KMS-11 (cell line): ENCODE measurements around the gene BDH1.
"Not testable (repeated sequence)": the region's sequence is repeated elsewhere in the genome, so short reads cannot be mapped to it uniquely, and the experiment has no call there.

Source experiments
- H2AFZ ChIP-seq: fragments of 200-600 bp; sonication (generic); 2 replicates; pipeline ENCODE4 v1.6.1; 2016; ENCODE audit warnings: antibody characterized with exemption, mixed run types, low read depth
- H3K27ac ChIP-seq: fragments of 200-600 bp; sonication (generic); 2 replicates; pipeline ENCODE4 v1.6.1; 2016; ENCODE audit warnings: mild to moderate bottlenecking, mixed run types
- H3K27me3 ChIP-seq: fragments of 200-600 bp; sonication (generic); 2 replicates; pipeline ENCODE4 v1.6.1; 2017; ENCODE audit warnings: mild to moderate bottlenecking, low read depth, mixed run types, moderate library complexity; ENCODE audit not compliant: insufficient read depth
- H3K36me3 ChIP-seq: fragments of 200-600 bp; sonication (generic); 2 replicates; pipeline ENCODE4 v1.6.1; 2017; ENCODE audit warnings: mild to moderate bottlenecking, mixed run types; ENCODE audit not compliant: insufficient read depth
- H3K4me1 ChIP-seq: fragments of 200-600 bp; sonication (generic); 2 replicates; pipeline ENCODE4 v1.6.1; 2016; ENCODE audit warnings: mild to moderate bottlenecking, low read depth, mixed run types; ENCODE audit not compliant: poor library complexity, severe bottlenecking
- H3K4me2 ChIP-seq: fragments of 200-600 bp; sonication (generic); 2 replicates; pipeline ENCODE4 v1.7.0; 2016; ENCODE audit warnings: mild to moderate bottlenecking, mixed run types
- H3K4me3 ChIP-seq: fragments of 200-600 bp; sonication (generic); IDR thresholded peaks from 2 replicates; pipeline ENCODE4 v1.6.1; 2017; ENCODE audit warnings: low read depth, low read length, mixed read lengths; ENCODE audit not compliant: insufficient read depth
- H3K79me2 ChIP-seq: fragments of 200-600 bp; sonication (generic); 2 replicates; pipeline ENCODE4 v1.6.1; 2016; ENCODE audit warnings: low read depth, mixed run types; ENCODE audit not compliant: insufficient read depth
- H3K9ac ChIP-seq: fragments of 200-600 bp; sonication (generic); 2 replicates; pipeline ENCODE4 v1.6.1; 2016; ENCODE audit warnings: mild to moderate bottlenecking, mixed run types
- H4K20me1 ChIP-seq: fragments of 200-600 bp; sonication (generic); 2 replicates; pipeline ENCODE4 v1.6.1; 2016; ENCODE audit warnings: mild to moderate bottlenecking, mixed run types; ENCODE audit not compliant: insufficient read depth
- TF ChIP-seq, protein P1 (sequence below): fragments of 200-600 bp; sonication (generic); conservative IDR thresholded peaks from 2 replicates; pipeline ENCODE4 v1.6.1; 2017; ENCODE audit warnings: low read depth, mild to moderate bottlenecking, antibody characterized with exemption, low read length, moderate library complexity, mixed read lengths

Gene BDH1

DNA sequence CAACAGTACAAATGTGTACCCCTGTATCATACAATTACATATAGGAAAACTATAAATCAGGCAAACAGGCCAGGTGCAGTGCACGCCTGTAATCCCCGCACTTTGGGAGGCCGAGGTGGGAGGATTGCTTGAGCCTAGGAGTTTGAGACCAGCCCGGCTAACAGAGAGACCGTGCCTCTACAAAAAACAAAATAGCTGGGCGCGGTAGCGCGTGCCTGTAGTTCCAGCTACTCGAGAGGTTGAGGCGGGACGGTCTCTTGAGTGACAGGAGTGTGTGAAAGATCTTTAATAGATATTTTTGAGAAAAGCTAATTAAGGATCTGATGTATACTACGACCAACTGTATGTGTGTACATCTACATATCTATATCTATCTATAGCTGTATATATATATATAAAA is 33.8 kb upstream of the BDH1 start:
- Histone ChIP-seq H2AFZ (no peak overlapping the region), H3K27me3 (no peaks in the 10 kb centered on the region)
- TF ChIP-seq, protein P1, sequence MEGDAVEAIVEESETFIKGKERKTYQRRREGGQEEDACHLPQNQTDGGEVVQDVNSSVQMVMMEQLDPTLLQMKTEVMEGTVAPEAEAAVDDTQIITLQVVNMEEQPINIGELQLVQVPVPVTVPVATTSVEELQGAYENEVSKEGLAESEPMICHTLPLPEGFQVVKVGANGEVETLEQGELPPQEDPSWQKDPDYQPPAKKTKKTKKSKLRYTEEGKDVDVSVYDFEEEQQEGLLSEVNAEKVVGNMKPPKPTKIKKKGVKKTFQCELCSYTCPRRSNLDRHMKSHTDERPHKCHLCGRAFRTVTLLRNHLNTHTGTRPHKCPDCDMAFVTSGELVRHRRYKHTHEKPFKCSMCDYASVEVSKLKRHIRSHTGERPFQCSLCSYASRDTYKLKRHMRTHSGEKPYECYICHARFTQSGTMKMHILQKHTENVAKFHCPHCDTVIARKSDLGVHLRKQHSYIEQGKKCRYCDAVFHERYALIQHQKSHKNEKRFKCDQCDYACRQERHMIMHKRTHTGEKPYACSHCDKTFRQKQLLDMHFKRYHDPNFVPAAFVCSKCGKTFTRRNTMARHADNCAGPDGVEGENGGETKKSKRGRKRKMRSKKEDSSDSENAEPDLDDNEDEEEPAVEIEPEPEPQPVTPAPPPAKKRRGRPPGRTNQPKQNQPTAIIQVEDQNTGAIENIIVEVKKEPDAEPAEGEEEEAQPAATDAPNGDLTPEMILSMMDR: no peak

DNA sequence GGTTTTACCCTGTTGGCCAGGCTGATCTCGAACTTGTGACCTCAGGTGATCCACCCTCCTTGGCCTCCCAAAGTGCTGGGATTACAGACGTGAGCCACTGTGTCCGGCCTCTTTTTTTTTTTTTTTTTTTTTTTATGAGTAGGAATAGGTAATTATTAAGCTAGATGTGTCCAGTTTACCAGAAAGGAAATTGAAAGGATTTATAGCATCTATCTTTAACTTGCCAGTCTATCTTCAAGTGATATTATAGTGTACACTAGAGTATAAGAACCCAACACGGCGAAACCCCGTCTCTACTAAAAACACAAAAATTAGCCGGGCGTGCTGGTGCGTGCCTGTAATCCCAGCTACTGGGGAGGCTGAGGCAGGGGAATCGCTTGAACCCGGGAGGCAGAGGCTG is 31.0 kb upstream of the BDH1 start:
- not testable (repeated sequence) for H3K4me3 ChIP-seq, H3K9ac ChIP-seq, H2AFZ ChIP-seq, H3K27me3 ChIP-seq, H3K4me1 ChIP-seq, H3K27ac ChIP-seq, H3K36me3 ChIP-seq, H3K4me2 ChIP-seq, H3K79me2 ChIP-seq, H4K20me1 ChIP-seq

More for the DNA sequence above, 33.8 kb upstream of the BDH1 start:
- Histone ChIP-seq H3K4me1 (no peaks in the 10 kb centered on the region), H3K4me3 (no peak overlapping the region), H3K4me2 (no peak overlapping the region), H3K27ac (no peak overlapping the region), H4K20me1 (no peaks in the 10 kb centered on the region), H3K79me2 (no peaks in the 10 kb centered on the region), H3K36me3 (no peaks in the 10 kb centered on the region), H3K9ac (no peak overlapping the region)

DNA sequence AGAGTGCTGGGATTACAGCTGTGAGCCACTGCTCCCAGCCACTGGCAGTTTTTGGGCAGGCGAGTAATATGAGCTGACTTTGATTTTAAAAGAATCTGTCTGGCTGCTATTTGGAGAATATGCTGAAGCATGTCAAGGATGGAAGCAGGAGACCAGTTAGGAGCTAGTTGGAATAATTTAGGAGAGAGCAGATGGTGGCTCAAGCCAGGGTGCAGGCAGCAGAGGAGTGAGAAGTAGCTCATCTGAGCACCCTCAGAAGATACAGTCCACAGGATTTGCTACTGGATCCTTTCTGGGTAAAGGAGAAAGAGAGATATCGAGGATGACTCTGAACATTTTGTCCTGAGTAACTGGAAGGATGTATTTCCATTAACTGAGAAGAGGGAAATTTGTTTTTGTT is 30.4 kb upstream of the BDH1 start:
- no peak overlapping the region for H3K4me3 ChIP-seq
- H4K20me1 ChIP-seq: no peaks in the 10 kb centered on the region
- no peaks in the 10 kb centered on the region for H3K36me3 ChIP-seq
- no peak overlapping the region for H2AFZ ChIP-seq
- H3K9ac ChIP-seq: no peak overlapping the region
- no peak overlapping the region for H3K27ac ChIP-seq
- TF ChIP-seq, protein P1: no peak
- no peaks in the 10 kb centered on the region for H3K79me2 ChIP-seq
- H3K27me3 ChIP-seq: no peaks in the 10 kb centered on the region
- peaks cover 2% of the 10 kb centered on the region for H3K4me1 ChIP-seq
- no peak overlapping the region for H3K4me2 ChIP-seq

DNA sequence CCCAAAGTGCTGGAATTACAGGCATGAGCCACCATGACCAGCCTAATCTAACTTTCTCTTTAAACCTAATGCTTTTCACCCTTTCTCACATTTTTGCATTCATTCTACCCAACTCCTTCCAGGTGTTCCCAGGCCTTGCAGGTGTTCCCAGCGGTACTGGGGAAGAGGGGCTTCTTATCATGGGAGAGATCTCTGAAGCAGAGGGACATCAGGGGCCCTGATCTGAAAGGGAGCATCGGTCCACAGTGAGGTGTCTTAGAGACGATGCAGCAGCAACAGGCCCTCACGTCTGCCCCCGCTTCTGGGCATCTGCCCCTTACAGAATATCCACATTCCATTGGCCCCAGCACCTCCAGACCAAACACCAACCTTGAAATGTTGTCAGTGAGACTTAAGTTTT is 29.0 kb upstream of the BDH1 start:
- Histone ChIP-seq H3K4me3 (no peak overlapping the region), H4K20me1 (no peaks in the 10 kb centered on the region), H3K27ac (no peak overlapping the region), H3K4me2 (no peak overlapping the region), H3K4me1 (peaks cover 14% of the 10 kb centered on the region), H3K36me3 (no peaks in the 10 kb centered on the region), H3K27me3 (no peaks in the 10 kb centered on the region), H2AFZ (no peak overlapping the region), H3K79me2 (no peaks in the 10 kb centered on the region), H3K9ac (no peak overlapping the region)
- TF ChIP-seq, protein P1: no peak

DNA sequence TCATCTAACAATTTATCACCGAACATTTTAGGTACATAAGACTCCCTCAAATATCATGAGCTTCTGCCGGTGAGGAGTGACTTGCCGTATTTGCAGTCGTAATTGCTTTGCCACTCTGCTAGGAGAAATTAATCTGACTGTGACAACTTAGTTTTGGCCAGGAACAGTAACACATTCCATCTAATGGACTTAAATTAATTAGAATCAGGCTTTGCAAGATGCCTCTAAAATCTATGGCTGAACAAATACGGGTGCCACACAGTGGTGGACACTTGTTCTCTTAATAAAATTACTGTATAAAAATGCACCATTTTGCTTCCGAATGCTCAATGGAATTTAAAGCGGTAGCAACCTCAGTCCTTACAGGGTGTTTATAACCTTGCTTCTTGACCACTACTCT is 27.6 kb upstream of the BDH1 start:
- Histone ChIP-seq H3K27ac (no peak overlapping the region), H3K36me3 (no peaks in the 10 kb centered on the region)
- TF ChIP-seq, protein P1: no peak

More for the DNA sequence above, 27.6 kb upstream of the BDH1 start:
- Histone ChIP-seq H3K79me2 (no peaks in the 10 kb centered on the region), H3K4me2 (no peak overlapping the region), H3K4me3 (no peak overlapping the region), H3K27me3 (no peaks in the 10 kb centered on the region), H2AFZ (no peak overlapping the region), H3K9ac (no peak overlapping the region), H3K4me1 (peaks cover 18% of the 10 kb centered on the region), H4K20me1 (no peaks in the 10 kb centered on the region)
